HCT116 (cell line): Measurements from ENCODE around the gene OCSTAMP. TPM values are rescaled to one million over a fixed set of nuclear protein-coding genes. Genes with fewer than 3 reads are reported as not detected.

Experiments used
- ATAC-seq: fragments of 200-7000 bp; cut with Tn5 transposase; 2 replicates; pipeline ENCODE4 v1.9.1; 2020; ENCODE audit warnings: mild to moderate bottlenecking, moderate library complexity
- BruUV-seq: library from RNA; stranded (reverse); fragments of 400-500 nt; replicated peaks from 2 replicates; lab custom pipeline; 2021; lab: Mats Ljungman, UMichigan
- CTCF ChIA-PET: fragments of 300-600 bp; sonication (Branson Sonifier 250); formaldehyde crosslinking; loops from one replicate; lab custom pipeline; 2021; ENCODE audit warnings: antibody characterized with exemption; lab: Charles Lee
- POLR2A ChIA-PET: fragments of 300-600, 350-600 bp; sonication (Branson Sonifier 250); formaldehyde crosslinking; loops from one replicate; lab custom pipeline; 2021; ENCODE audit warnings: antibody characterized with exemption; lab: Charles Lee
- RAD21 ChIA-PET, 2 experiments: fragments of 300-600 bp; sonication (Branson Sonifier 250); formaldehyde crosslinking; loops; one replicate each; lab custom pipeline; 2023; ENCODE audit warnings: low total read pairs in 2 of 2; ENCODE audit not compliant: uncharacterized antibody in 2 of 2, unreplicated experiment in 2 of 2, low non-redundant PET in 1 of 2; lab: Charles Lee
- DNase-seq: peaks from one replicate; pipeline ENCODE4 v3.0.0-alpha.2; 2010; ENCODE audit warnings: low read depth, low spot score
- H2AFZ ChIP-seq: fragments of 200-600 bp; shearing (Covaris generic), sonication (generic); 2 replicates; pipeline ENCODE4 v1.6.1; 2017; ENCODE audit warnings: low read depth, mixed run types, mixed read lengths, antibody characterized with exemption, low read length; ENCODE audit not compliant: poor library complexity, severe bottlenecking
- H3K27ac ChIP-seq: 2 replicates; pipeline ENCODE4 v1.5.1; 2012; ENCODE audit warnings: low read depth, low read length
- H3K27me3 ChIP-seq: fragments of 200-600 bp; sonication (generic); 2 replicates; pipeline ENCODE4 v1.6.1; 2016; ENCODE audit warnings: mixed run types, low read length, mixed read lengths; ENCODE audit not compliant: insufficient read depth
- H3K36me3 ChIP-seq, 2 experiments: fragments of 200-500 bp in 1 of 2; fragments of 200-600 bp in 1 of 2; sonication (Bioruptor generic) in 1 of 2; sonication (generic) in 1 of 2; 2 replicates each; pipeline versions ENCODE4 v1.5.1 to v1.6.1; 2014 to 2016; ENCODE audit warnings: low read length in 2 of 2, inconsistent platforms in 1 of 2, mixed read lengths in 1 of 2, mixed run types in 1 of 2; ENCODE audit not compliant: insufficient read depth in 2 of 2, control insufficient read depth in 1 of 2
- H3K4me1 ChIP-seq, 2 experiments: fragments of 200-600 bp in 1 of 2; sonication (generic) in 1 of 2; 2 replicates each; pipeline versions ENCODE4 v1.5.1 to v1.6.1; 2012 to 2017; ENCODE audit warnings: low read length in 2 of 2, inconsistent platforms in 1 of 2, mild to moderate bottlenecking in 1 of 2, mixed read lengths in 1 of 2, mixed run types in 1 of 2, moderate library complexity in 1 of 2; ENCODE audit not compliant: insufficient read depth in 2 of 2, control insufficient read depth in 1 of 2
- H3K4me2 ChIP-seq: fragments of 200-600 bp; sonication (generic); 2 replicates; pipeline ENCODE4 v1.6.1; 2017; ENCODE audit warnings: mixed run types, low read length, mixed read lengths
- H3K4me3 ChIP-seq, 2 experiments: fragments of 200-600 bp in 1 of 2; sonication (generic) in 1 of 2; replicated peaks in 1 of 2; 2 replicates each; pipeline ENCODE4 v1.5.1; 2011 to 2016; ENCODE audit warnings: low read length in 2 of 2, control low read depth in 1 of 2, low read depth in 1 of 2, mild to moderate bottlenecking in 1 of 2, mixed read lengths in 1 of 2, mixed run types in 1 of 2
- H3K79me2 ChIP-seq: fragments of 200-600 bp; sonication (generic); 2 replicates; pipeline ENCODE4 v1.6.1; 2017; ENCODE audit warnings: mild to moderate bottlenecking, mixed run types, low read length, moderate library complexity, mixed read lengths; ENCODE audit not compliant: insufficient read depth
- H3K9ac ChIP-seq: fragments of 200-600 bp; sonication (generic); 2 replicates; pipeline ENCODE4 v1.6.1; 2016; ENCODE audit warnings: low read length, mixed read lengths
- H3K9me2 ChIP-seq: fragments of 200-600 bp; sonication (generic), shearing (Covaris generic); 2 replicates; pipeline ENCODE4 v1.6.1; 2017; ENCODE audit warnings: mixed run types, mild to moderate bottlenecking, moderate library complexity; ENCODE audit not compliant: insufficient read depth
- H3K9me3 ChIP-seq, 2 experiments: fragments of 200-500 bp in 1 of 2; fragments of 200-600 bp in 1 of 2; sonication (Bioruptor generic) in 1 of 2; sonication (generic) in 1 of 2; 2 replicates each; pipeline ENCODE4 v1.6.1; 2014 to 2017; ENCODE audit warnings: low read length in 2 of 2, mixed read lengths in 2 of 2, inconsistent platforms in 1 of 2, low read depth in 1 of 2, mild to moderate bottlenecking in 1 of 2, mixed run types in 1 of 2, moderate library complexity in 1 of 2; ENCODE audit not compliant: control insufficient read depth in 1 of 2, insufficient read depth in 1 of 2
- H4K20me1 ChIP-seq: fragments of 200-600 bp; sonication (generic), shearing (Covaris generic); 2 replicates; pipeline ENCODE4 v1.6.1; 2017; ENCODE audit warnings: mixed run types, mild to moderate bottlenecking, moderate library complexity; ENCODE audit not compliant: insufficient read depth
- ATF3 ChIP-seq: IDR thresholded peaks from 2 replicates; pipeline ENCODE4 v1.6.1; 2012
- CBX3 ChIP-seq: IDR thresholded peaks from 2 replicates; pipeline ENCODE4 v1.6.1; 2012; ENCODE audit warnings: low read depth
- CEBPB ChIP-seq: IDR thresholded peaks from 2 replicates; pipeline ENCODE4 v1.6.1; 2012; ENCODE audit warnings: low read depth
- CTCF ChIP-seq, 3 experiments: fragments of 200-600 bp in 1 of 3; sonication (generic) in 1 of 3; IDR thresholded peaks in 2 of 3; conservative IDR thresholded peaks in 1 of 3; 2 replicates each; pipeline ENCODE4 v1.5.1; 2012 to 2017; ENCODE audit warnings: low read depth in 2 of 3, low read length in 2 of 3, antibody characterized with exemption in 1 of 3, borderline replicate concordance in 1 of 3, control low read depth in 1 of 3, mild to moderate bottlenecking in 1 of 3, mixed read lengths in 1 of 3, mixed run types in 1 of 3, moderate library complexity in 1 of 3; ENCODE audit not compliant: insufficient read depth in 1 of 3
- ELF1 ChIP-seq: IDR thresholded peaks from 2 replicates; pipeline ENCODE4 v1.6.1; 2012; ENCODE audit warnings: low read depth, borderline replicate concordance
- EZH2 ChIP-seq: fragments of 200-600 bp; sonication (generic); IDR thresholded peaks from 2 replicates; pipeline ENCODE4 v1.6.1; 2017; ENCODE audit warnings: antibody characterized with exemption, mixed run types
- EZH2phosphoT487 ChIP-seq: fragments of 200-600 bp; IDR thresholded peaks from 2 replicates; pipeline ENCODE4 v1.6.1; 2018; ENCODE audit warnings: antibody characterized with exemption, borderline replicate concordance
- FOSL1 ChIP-seq: IDR thresholded peaks from 2 replicates; pipeline ENCODE4 v1.6.1; 2012; ENCODE audit warnings: low read depth
- MAX ChIP-seq: IDR thresholded peaks from 2 replicates; pipeline ENCODE4 v1.6.1; 2012
- POLR2A ChIP-seq: IDR thresholded peaks from 2 replicates; pipeline ENCODE4 v1.7.0; 2011; ENCODE audit warnings: borderline replicate concordance; ENCODE audit not compliant: insufficient read depth, insufficient read length; ENCODE audit errors: extremely low read depth
- POLR2AphosphoS5 ChIP-seq: IDR thresholded peaks from 2 replicates; pipeline ENCODE4 v1.6.1; 2011; ENCODE audit warnings: mild to moderate bottlenecking, low read depth, low read length, moderate library complexity
- RAD21 ChIP-seq: IDR thresholded peaks from 2 replicates; pipeline ENCODE4 v1.6.1; 2012; ENCODE audit warnings: low read depth, mild to moderate bottlenecking
- REST ChIP-seq: IDR thresholded peaks from 2 replicates; pipeline ENCODE4 v1.6.1; 2012; ENCODE audit warnings: low read depth
- SIN3A ChIP-seq: IDR thresholded peaks from 2 replicates; pipeline ENCODE4 v1.6.1; 2012; ENCODE audit warnings: low read depth
- SP1 ChIP-seq: IDR thresholded peaks from 2 replicates; pipeline ENCODE4 v1.6.1; 2012; ENCODE audit warnings: low read depth
- SRF ChIP-seq: IDR thresholded peaks from 2 replicates; pipeline ENCODE4 v1.6.1; 2012; ENCODE audit warnings: low read depth
- TCF7L2 ChIP-seq: IDR thresholded peaks from 2 replicates; pipeline ENCODE4 v1.7.0; 2011; ENCODE audit warnings: borderline replicate concordance, inconsistent platforms; ENCODE audit not compliant: insufficient read depth, insufficient read length; ENCODE audit errors: extremely low read depth
- YY1 ChIP-seq: IDR thresholded peaks from 2 replicates; pipeline ENCODE4 v1.6.1; 2011; ENCODE audit warnings: low read length, low read depth, moderate library complexity, mild to moderate bottlenecking; ENCODE audit not compliant: insufficient replicate concordance; ENCODE audit errors: extremely low read depth
- ZFX ChIP-seq: fragments of 450-650 bp; IDR thresholded peaks from 2 replicates; pipeline ENCODE4 v1.6.1; 2017
- ZNF274 ChIP-seq: fragments of 200-500 bp; sonication (Bioruptor generic); IDR thresholded peaks from 2 replicates; pipeline ENCODE4 v1.6.1; 2014; ENCODE audit warnings: mild to moderate bottlenecking, low read depth, low read length, inconsistent platforms
- intact Hi-C: fragments of 100-400 bp; cut with micrococcal nuclease; formaldehyde crosslinking; loops from 2 replicates; pipeline ENCODE4 v1.10.0; 2022
- total RNA-seq: library from RNA; stranded (reverse); gene quantifications from one replicate; pipeline ENCODE4 v1.2.1, GENCODE V29; 2021; ENCODE audit not compliant: unreplicated experiment

Gene OCSTAMP
- total RNA-seq, 1 experiment from 2014 or later: not detected

GRCh38 chr20:46573788-46574584 is 23.5 kb upstream of the OCSTAMP start:
- H3K4me2 ChIP-seq: no peak overlapping the region
- H3K36me3 ChIP-seq: no peaks in the 10 kb centered on the region
- H3K79me2 ChIP-seq: no peaks in the 10 kb centered on the region
- H2AFZ ChIP-seq: no peak overlapping the region
- H3K4me1 ChIP-seq: no peaks in the 10 kb centered on the region
- DNase-seq (no peak), ATAC-seq (no peak)
- BruUV-seq: no TSS peak
- H4K20me1 ChIP-seq: no peaks in the 10 kb centered on the region
- CTCF ChIA-PET: interaction anchor here (1.6 kb wide), 1 partner anchor 8 kb away, joined by 5 read pairs; no protein-coding TSS in a partner anchor
- H3K9me2 ChIP-seq: no peaks in the 10 kb centered on the region
- intact Hi-C loops: no loop called here
- no peak overlapping the region for H3K4me3 ChIP-seq
- H3K9ac ChIP-seq: no peak overlapping the region
- 0 out of 2 replicates have a peak, but pooled peaks cover 9% of the 10 kb centered on the region for H3K27me3 ChIP-seq
- no peak overlapping the region for H3K27ac ChIP-seq
- RAD21 ChIA-PET: no interaction called here
- no peaks in the 10 kb centered on the region for H3K9me3 ChIP-seq
- TF ChIP-seq SP1 (no peak), POLR2A (no peak), SRF (no peak), ZNF274 (no peak), ATF3 (no peak), RAD21 (no peak), SIN3A (no peak), FOSL1 (no peak), YY1 (no peak), CBX3 (no peak), EZH2phosphoT487 (no peak), CTCF (IDR thresholded peaks at IDR 0.05 in 2 of 3, conservative IDR thresholded peaks at IDR 0.05 in 1 of 3; ENCODE audit: borderline replicate concordance in 1 of 3, insufficient read depth in 1 of 3, low read depth in 2 of 3, low read length in 2 of 3) (no peak), TCF7L2 (no peak), ELF1 (no peak), REST (no peak), POLR2AphosphoS5 (no peak), CEBPB (no peak), MAX (no peak), ZFX (no peak), EZH2 (no peak)
- POLR2A ChIA-PET: no interaction called here
